Measurements from ENCODE around the gene SYT7. TPM values are rescaled to one million over a fixed set of nuclear protein-coding genes. Genes with fewer than 3 reads are reported as not detected.
A peak's percentile ranks its signal among the peaks of the same experiment; 100 is the strongest.

Gene SYT7
- total and polyA plus RNA-seq, 11 donors = 12.4 to 34.7 (median 17.4) TPM

GRCh38 chr11:61510166-61510919, 70.5 kb downstream of the SYT7 start:
- 77 to 83% (median 81%) methylated on average over 12 to 16 of the region's 16 CpGs for WGBS, 4 donors
- peak overlapping the region in 1 of 12 donors; percentile 36 for H3K4me3 ChIP-seq
- peaks cover 7 to 70% (median 39%) of the 10 kb centered on the region in 9 donors for H3K27me3 ChIP-seq

GRCh38 chr11:61509043-61510029, 71.5 kb downstream of the SYT7 start:
- ATAC-seq (peak; percentile 46 to 94 (median 85)), DNase-seq (peak; percentile 54 to 85 (median 80))
- peaks cover 7 to 70% (median 39%) of the 10 kb centered on the region in 9 donors for H3K27me3 ChIP-seq
- H3K4me3 ChIP-seq = peak overlapping the region in 11 of 12 donors; percentile 13 to 51 (median 44)
- TF ChIP-seq CTCF (IDR thresholded peaks at IDR 0.05) (peak; percentile 19 to 74 (median 52)), POLR2A (IDR thresholded peaks at IDR 0.05) (no peak)
- H3K4me1 ChIP-seq = peaks cover 0 to 20% (median 9%) of the 10 kb centered on the region in 12 donors
- 5 to 17% (median 7%) methylated on average over 14 to 117 of the region's 117 CpGs for WGBS, 4 donors
- H3K9me3 ChIP-seq = no peaks in the 10 kb centered on the region
- H3K36me3 ChIP-seq = no peaks in the 10 kb centered on the region
- intact Hi-C loops (cut with DNase I) = loop anchor here in 4 of 10 donors (1.0 to 10.0 kb wide), 4 partner anchors 32 to 65 kb away; no protein-coding TSS in a partner anchor
- H3K27ac ChIP-seq = peak overlapping the region in 11 of 12 donors; percentile 9 to 77 (median 61)

More at GRCh38 chr11:61510166-61510919, 70.5 kb downstream of the SYT7 start:
- Histone ChIP-seq H3K9me3 (no peaks in the 10 kb centered on the region), H3K36me3 (no peaks in the 10 kb centered on the region), H3K4me1 (peaks cover 0 to 20% (median 9%) of the 10 kb centered on the region in 12 donors), H3K27ac (peak overlapping the region in 10 of 12 donors; percentile 34 to 77 (median 62))
- intact Hi-C loops (cut with DNase I) = loop anchor here in 3 of 10 donors (5.0 to 10.0 kb wide), 3 partner anchors 33 to 66 kb away; no protein-coding TSS in a partner anchor
- DNase-seq = no peak
- no peak for TF ChIP-seq POLR2A (IDR thresholded peaks at IDR 0.05)
- no peak for TF ChIP-seq CTCF (IDR thresholded peaks at IDR 0.05)
- peak in 1 of 4 donors; percentile 8 for ATAC-seq

DNA sequence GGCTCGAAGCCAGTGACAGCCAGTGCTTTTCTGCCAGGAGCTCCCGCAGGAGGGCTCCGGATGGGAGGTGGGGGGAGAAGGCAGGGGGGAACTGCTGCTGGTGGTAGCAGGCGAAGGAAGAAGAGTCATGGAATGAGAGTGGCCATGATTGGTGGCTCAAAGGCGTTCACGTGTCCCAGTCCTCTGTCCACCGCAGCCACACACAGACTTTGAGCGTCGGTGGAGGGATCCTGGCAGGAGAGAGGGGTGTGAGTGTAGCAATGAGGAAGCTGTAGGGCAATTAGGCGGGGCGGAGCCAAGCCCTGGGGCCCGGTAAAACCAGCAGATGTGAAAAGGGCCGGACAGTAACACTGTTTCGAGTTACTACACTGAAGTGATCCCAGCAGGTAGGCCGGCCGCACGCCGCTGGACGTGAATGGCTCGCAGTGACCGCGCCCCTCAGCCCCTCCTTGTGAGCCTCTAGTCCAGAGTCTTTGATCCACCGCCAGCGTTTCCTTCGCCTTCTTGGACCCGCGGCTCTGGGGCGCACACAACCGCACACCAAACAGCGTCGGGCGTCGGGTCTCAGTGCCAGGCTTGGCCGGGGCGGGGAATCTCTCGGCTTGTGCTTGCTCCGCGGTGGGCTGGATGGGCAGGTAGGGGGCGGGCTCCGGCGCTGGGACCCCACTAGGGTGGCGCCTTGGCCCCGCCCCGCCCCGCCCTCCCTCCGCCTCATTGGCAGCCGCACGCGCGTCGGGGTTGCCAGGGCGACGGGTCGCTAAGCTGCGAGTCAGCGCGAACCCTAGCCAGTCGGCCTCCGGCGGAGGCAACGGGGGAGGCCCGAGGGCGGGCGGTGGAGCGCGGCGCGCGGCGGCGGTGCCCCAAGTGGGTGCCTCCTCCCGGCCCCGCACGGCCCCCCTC, 72.7 kb downstream of the SYT7 start, which contains the start of gene LRRC10B:
TSS of gene LRRC10B (plus strand) at position 788 of the 900 bp plus-strand sequence. CDS start 250 bp downstream, outside the sequence.
- Histone ChIP-seq H3K27ac (peak within 1 kb of the TSS in 11 of 12 donors; percentile 9 to 77 (median 61)), H3K9me3 (no peaks in the 10 kb centered on the region), H3K4me1 (peaks cover 0 to 20% (median 9%) of the 10 kb centered on the region in 12 donors), H3K4me3 (peak within 1 kb of the TSS in 11 of 12 donors; percentile 13 to 51 (median 44)), H3K27me3 (peaks cover 7 to 70% (median 39%) of the 10 kb centered on the region in 9 donors), H3K36me3 (no peaks in the 10 kb centered on the region)
- TF ChIP-seq POLR2A (IDR thresholded peaks at IDR 0.05) = no peak
- no peak for TF ChIP-seq CTCF (IDR thresholded peaks at IDR 0.05)
- intact Hi-C loops (cut with DNase I) = no loop called here
- DNase-seq = no peak
- no peak for ATAC-seq
- WGBS, 4 donors = 3 to 14% (median 6%) methylated on average over 22 to 74 of the region's 74 CpGs

Measured in heart left ventricle (tissue), 16 donors.